Nephron progenitor cell (in vitro differentiated cells): ENCODE results near the gene DHCR24.

Experiments
- DNase-seq: peaks from one replicate; pipeline ENCODE4 v3.0.0; 2021
- H3K27ac Mint-ChIP-seq: 2 replicates; pipeline ENCODE4 v1.8.0; 2021; ENCODE audit warnings: mild to moderate bottlenecking, moderate library complexity, mixed read lengths
- H3K27me3 Mint-ChIP-seq: 2 replicates; pipeline ENCODE4 v1.8.0; 2021; ENCODE audit warnings: mild to moderate bottlenecking, low read depth, mixed read lengths; ENCODE audit not compliant: poor library complexity
- H3K36me3 Mint-ChIP-seq: 2 replicates; pipeline ENCODE4 v1.8.0; 2021; ENCODE audit warnings: low read depth, mixed read lengths
- H3K4me1 Mint-ChIP-seq: 2 replicates; pipeline ENCODE4 v1.8.0; 2021; ENCODE audit warnings: mixed read lengths
- H3K4me3 Mint-ChIP-seq: 2 replicates; pipeline ENCODE4 v1.8.0; 2021; ENCODE audit warnings: mild to moderate bottlenecking, moderate library complexity, mixed read lengths
- H3K9me3 Mint-ChIP-seq: 2 replicates; pipeline ENCODE4 v1.8.0; 2021; ENCODE audit warnings: mild to moderate bottlenecking, moderate library complexity, mixed read lengths
- CTCF ChIP-seq: fragments of 200-600 bp; sonication (generic); IDR thresholded peaks from 2 replicates; pipeline ENCODE4 v1.5.0; 2021; ENCODE audit warnings: antibody characterized with exemption

Gene DHCR24

GRCh38 chr1:54857141-54857540 lies 29.9 kb downstream of the DHCR24 start:
- no peaks in the 10 kb centered on the region for H3K27me3 Mint-ChIP-seq
- no peak overlapping the region for H3K4me3 Mint-ChIP-seq
- H3K4me1 Mint-ChIP-seq = peaks cover 27% of the 10 kb centered on the region
- peaks cover 70% of the 10 kb centered on the region for H3K36me3 Mint-ChIP-seq
- H3K9me3 Mint-ChIP-seq = no peaks in the 10 kb centered on the region
- peak overlapping the region; percentile 49 for H3K27ac Mint-ChIP-seq
- no peak for TF ChIP-seq CTCF
- no peak for DNase-seq

- Mint-ChIP-seq H3K27ac (no peak overlapping the region), H3K36me3 (peaks cover 69% of the 10 kb centered on the region), H3K9me3 (no peaks in the 10 kb centered on the region), H3K4me1 (peaks cover 5% of the 10 kb centered on the region), H3K27me3 (no peaks in the 10 kb centered on the region), H3K4me3 (no peak overlapping the region)
- DNase-seq = no peak
- no peak for TF ChIP-seq CTCF
Measured at GRCh38 chr1:54854381-54855020, 32.5 kb downstream of the DHCR24 start.

- no peak overlapping the region for H3K27ac Mint-ChIP-seq
- no peak for DNase-seq
- peaks cover 69% of the 10 kb centered on the region for H3K36me3 Mint-ChIP-seq
- TF ChIP-seq CTCF = no peak
- no peaks in the 10 kb centered on the region for H3K9me3 Mint-ChIP-seq
- no peaks in the 10 kb centered on the region for H3K27me3 Mint-ChIP-seq
- H3K4me1 Mint-ChIP-seq = peaks cover 5% of the 10 kb centered on the region
- no peak overlapping the region for H3K4me3 Mint-ChIP-seq
Measured at GRCh38 chr1:54853793-54854370, 33.1 kb downstream of the DHCR24 start.

- DNase-seq = no peak
- no peaks in the 10 kb centered on the region for H3K27me3 Mint-ChIP-seq
- H3K9me3 Mint-ChIP-seq = no peaks in the 10 kb centered on the region
- peaks cover 71% of the 10 kb centered on the region for H3K36me3 Mint-ChIP-seq
- H3K4me1 Mint-ChIP-seq = peaks cover 2% of the 10 kb centered on the region
- H3K4me3 Mint-ChIP-seq = no peak overlapping the region
- H3K27ac Mint-ChIP-seq = no peak overlapping the region
- TF ChIP-seq CTCF = no peak
Measured at GRCh38 chr1:54853096-54853792, 33.8 kb downstream of the DHCR24 start.

GRCh38 chr1:54851936-54852524 lies 35.0 kb downstream of the DHCR24 start:
- Mint-ChIP-seq H3K4me1 (no peaks in the 10 kb centered on the region), H3K36me3 (peaks cover 72% of the 10 kb centered on the region)

More at GRCh38 chr1:54851936-54852524, 35.0 kb downstream of the DHCR24 start:
- TF ChIP-seq CTCF = no peak
- H3K4me3 Mint-ChIP-seq = no peak overlapping the region
- H3K27ac Mint-ChIP-seq = peak overlapping the region; percentile 29
- DNase-seq = no peak
- H3K9me3 Mint-ChIP-seq = no peaks in the 10 kb centered on the region
- no peaks in the 10 kb centered on the region for H3K27me3 Mint-ChIP-seq
